IMR-90 (cell line): ENCODE data around the gene TNIP1.

Source experiments
- CEBPB ChIP-seq: IDR thresholded peaks from 2 replicates; pipeline ENCODE4 v1.6.1; 2012; ENCODE audit warnings: low read depth, low read length, improper control_type of control experiment
- CTCF ChIP-seq: conservative IDR thresholded peaks from 2 replicates; pipeline ENCODE4 v1.5.1; 2012; ENCODE audit warnings: mild to moderate bottlenecking, low read depth, low read length, improper control_type of control experiment
- ELK1 ChIP-seq: fragments of 150-350 bp; IDR thresholded peaks from 2 replicates; pipeline ENCODE4 v1.6.1; 2016; ENCODE audit warnings: low read depth, mild to moderate bottlenecking, low read length, moderate library complexity, borderline replicate concordance
- FOS ChIP-seq: fragments of 150-350 bp; IDR thresholded peaks from 2 replicates; pipeline ENCODE4 v1.6.1; 2016; ENCODE audit warnings: low read depth, low read length
- MAZ ChIP-seq: IDR thresholded peaks from 2 replicates; pipeline ENCODE4 v1.6.1; 2012; ENCODE audit warnings: low read depth, mild to moderate bottlenecking, low read length, improper control_type of control experiment, moderate library complexity, borderline replicate concordance
- MXI1 ChIP-seq: IDR thresholded peaks from 2 replicates; pipeline ENCODE4 v1.6.1; 2012; ENCODE audit warnings: low read depth, mild to moderate bottlenecking, low read length, moderate library complexity, borderline replicate concordance
- NFE2L2 ChIP-seq: fragments of 150-350 bp; IDR thresholded peaks from 2 replicates; pipeline ENCODE4 v1.6.1; 2016; ENCODE audit warnings: low read depth, mild to moderate bottlenecking, low read length
- POLR2A ChIP-seq: IDR thresholded peaks from 2 replicates; pipeline ENCODE4 v1.6.1; 2012; ENCODE audit warnings: mild to moderate bottlenecking, low read depth, low read length
- RCOR1 ChIP-seq: IDR thresholded peaks from 2 replicates; pipeline ENCODE4 v1.6.1; 2012; ENCODE audit warnings: mild to moderate bottlenecking, low read length, improper control_type of control experiment; ENCODE audit not compliant: insufficient replicate concordance
- RFX5 ChIP-seq: IDR thresholded peaks from 2 replicates; pipeline ENCODE4 v1.8.0; 2012; ENCODE audit warnings: low read depth, mild to moderate bottlenecking, low read length, moderate library complexity

- TF ChIP-seq CTCF (no peak), ELK1 (no peak), RCOR1 (no peak), CEBPB (no peak), POLR2A (no peak), MAZ (no peak), MXI1 (no peak), NFE2L2 (no peak), FOS (no peak), RFX5 (no peak)
Measured at GRCh38 chr5:151030056-151030336, 50.8 kb downstream of the TNIP1 start.
